ENCODE results near the gene IDH3G.

The IDH3G gene

DNA sequence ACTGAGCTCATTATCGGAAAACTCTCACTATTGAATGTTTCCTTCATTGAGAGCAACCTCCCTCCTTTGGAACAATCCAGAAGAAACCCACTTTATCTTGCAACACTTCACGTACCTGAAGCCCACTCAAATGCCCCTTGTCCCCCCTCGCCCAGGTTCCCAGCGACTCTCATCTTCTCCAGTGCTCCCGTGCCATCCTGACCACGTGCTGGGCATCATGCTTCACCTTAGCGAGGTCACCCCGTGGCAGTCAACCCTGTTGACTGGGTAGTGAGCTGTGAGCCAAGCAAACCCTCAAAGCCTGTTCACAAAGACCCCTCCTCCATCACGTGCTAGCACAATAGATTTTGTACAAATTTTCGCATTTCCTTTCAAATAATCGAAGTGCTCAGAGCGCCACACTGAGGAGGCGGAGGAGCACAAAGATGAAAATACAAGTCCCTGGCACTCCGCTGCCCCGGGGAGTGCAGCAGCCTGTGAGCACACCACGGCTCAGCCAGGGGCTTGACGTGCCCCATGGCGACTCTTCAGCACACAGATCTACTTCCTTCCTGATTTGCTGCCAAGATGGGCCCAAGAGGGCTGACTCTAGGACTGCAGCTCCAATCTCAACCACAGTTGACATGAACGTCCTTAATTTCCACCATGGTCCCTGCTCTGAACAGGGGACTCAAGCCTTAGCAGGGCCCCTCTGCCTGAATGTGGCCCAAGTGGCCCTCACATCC is 20.6 kb upstream of the IDH3G start:
- no peak for DNase-seq

DNA sequence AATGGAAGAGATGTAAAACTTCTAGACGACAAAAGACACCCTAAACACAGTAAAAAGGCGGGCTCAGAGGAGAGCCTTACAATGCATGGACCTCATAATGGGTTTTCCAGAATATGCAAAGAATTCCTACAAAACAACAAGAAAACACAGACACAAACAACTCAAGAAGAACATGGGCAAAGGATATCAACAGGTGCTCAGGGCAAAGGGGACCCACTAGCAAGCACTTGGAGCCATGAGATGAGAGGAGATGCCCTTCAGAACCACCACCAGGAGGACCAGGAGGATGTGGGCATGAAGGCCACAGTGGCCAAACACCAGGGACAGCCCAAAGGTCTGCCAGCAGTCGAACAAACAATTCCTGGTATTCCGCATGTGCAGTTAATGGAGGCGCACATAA is 19.0 kb upstream of the IDH3G start:
- DNase-seq, result no peak

DNA sequence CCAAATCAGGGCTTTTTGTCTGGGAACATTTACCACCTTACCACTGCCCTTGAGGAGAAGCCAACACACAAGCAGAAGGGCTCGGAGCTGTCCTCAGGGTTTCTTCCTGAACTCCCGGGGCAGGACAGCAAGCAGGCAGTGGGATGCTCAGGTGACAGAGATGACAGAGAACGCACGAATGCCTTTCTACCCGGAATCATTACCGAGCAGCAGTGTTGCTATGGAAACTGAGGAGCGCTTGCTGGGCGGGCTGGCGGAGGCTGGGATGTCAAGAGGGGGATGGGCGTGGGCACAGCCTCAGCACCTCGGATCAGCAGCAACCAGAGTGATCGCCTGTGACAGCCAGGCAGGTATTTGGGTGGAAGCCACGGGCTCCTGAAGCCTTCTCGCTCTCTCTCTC is 18.0 kb upstream of the IDH3G start:
- DNase-seq, result no peak

DNA sequence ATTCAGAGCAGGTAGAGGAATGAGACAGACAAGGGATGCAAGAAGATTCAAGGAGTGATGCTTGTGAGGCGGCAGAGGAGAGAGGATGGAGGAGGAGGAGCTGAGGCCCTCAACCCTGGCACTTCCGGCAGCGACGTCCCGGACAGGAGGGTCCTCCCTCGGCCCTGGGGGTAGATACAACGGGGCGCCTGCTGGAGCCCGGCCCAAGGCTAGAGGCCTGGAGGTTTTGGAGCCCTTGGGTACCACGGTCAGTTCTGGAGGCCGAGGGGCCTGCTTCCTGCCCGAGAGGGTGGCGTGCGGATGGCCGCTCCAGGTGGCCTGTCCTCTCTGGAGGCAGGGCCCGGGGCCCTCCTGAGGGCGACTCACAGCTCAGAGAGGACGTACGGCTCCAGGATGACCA is 13.8 kb upstream of the IDH3G start:
- DNase-seq, result no peak

DNA sequence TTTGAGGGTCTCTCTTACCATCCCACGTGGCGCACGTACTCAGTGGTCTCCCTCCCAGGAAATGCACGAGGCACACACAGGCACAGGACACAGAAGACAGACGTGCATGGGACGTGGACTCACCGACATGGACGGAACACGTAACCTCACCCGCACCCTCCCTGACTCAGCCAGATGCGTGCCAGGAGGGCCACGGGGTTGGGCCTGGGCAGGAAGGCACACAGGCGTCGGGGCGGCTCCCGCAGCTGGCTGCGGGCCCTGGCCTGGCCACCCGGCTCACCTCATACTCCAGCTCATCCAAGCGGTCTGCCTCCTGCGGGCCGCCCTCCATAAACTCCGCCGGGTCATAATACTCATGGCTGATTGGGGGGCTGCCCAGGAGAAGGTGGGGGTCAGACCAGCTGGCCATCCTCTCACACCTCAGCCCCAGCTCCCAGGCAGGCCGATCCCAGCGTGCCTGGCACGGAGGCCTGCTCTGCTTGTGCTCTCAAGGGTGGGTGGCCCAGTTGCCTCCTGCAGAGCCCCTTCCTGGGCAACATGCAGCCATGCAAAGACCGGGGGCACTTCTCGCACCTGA is 12.9 kb upstream of the IDH3G start:
- DNase-seq, result no peak

DNA sequence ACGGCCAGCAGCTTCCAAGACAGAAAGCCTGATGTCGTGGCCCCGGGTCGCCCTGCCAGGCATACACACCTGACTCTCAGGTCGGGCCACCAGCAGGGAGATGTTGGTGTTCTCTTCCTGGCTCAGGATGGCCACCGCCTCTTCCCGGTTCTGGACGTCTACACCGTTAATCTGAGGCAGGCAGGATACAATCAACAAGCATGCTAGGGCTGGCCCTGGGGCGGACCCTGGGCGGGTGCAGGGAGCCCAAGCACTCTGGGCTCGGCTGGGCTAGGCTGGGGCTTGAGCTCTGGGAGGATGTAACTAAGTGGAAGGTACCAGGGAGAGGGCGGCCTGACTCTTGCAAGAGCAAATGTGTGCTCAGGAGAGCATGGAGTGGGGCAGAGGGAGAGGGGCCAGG is 11.3 kb upstream of the IDH3G start:
- DNase-seq, result no peak

DNA sequence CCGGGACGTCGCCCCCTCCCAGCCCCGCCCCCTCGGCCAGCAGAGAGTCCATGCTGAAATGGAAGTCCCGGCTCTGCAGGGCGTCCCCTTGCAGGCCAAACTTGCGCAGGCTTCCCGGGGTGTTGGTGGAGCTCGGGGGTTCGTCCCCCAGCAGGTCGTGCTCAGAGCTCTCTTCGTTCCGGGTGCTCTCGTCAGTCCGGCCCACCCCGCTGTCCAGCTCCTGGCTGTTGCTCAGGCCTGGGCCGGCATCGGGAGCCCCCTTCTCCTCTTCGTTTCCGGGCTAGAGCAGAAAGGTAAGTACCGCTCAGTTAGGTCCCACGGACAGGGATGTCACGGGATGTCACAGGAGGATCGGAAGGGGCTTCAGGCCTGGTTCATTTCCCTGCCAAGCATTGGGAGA is 10.4 kb upstream of the IDH3G start:
- no peak for DNase-seq

DNA sequence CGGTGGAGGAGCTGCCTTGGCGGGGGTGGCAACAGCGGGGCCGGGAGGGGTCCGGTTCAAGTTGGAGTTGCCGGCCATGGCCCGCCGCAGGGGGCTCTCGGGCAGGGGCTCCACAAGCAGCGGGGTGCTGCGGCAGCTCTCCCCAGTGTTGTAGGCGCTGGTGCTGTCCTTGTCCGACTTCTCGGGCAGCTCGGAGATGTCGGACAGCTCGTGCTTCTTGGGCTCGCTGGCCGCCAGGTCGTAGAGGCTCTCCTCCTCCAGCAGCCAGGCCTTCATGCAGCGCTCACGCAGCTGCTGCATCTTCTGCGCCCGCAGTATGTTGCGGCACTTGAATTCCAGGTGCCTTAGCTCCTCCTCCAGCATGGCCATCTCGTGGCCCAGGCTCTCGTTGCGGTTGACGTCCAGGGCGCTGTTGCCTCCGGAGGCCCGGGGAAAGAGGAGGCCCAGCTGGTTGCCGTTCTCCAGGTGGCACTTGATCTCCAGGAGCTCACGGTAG is 10.0 kb upstream of the IDH3G start:
- no peak for DNase-seq

DNA sequence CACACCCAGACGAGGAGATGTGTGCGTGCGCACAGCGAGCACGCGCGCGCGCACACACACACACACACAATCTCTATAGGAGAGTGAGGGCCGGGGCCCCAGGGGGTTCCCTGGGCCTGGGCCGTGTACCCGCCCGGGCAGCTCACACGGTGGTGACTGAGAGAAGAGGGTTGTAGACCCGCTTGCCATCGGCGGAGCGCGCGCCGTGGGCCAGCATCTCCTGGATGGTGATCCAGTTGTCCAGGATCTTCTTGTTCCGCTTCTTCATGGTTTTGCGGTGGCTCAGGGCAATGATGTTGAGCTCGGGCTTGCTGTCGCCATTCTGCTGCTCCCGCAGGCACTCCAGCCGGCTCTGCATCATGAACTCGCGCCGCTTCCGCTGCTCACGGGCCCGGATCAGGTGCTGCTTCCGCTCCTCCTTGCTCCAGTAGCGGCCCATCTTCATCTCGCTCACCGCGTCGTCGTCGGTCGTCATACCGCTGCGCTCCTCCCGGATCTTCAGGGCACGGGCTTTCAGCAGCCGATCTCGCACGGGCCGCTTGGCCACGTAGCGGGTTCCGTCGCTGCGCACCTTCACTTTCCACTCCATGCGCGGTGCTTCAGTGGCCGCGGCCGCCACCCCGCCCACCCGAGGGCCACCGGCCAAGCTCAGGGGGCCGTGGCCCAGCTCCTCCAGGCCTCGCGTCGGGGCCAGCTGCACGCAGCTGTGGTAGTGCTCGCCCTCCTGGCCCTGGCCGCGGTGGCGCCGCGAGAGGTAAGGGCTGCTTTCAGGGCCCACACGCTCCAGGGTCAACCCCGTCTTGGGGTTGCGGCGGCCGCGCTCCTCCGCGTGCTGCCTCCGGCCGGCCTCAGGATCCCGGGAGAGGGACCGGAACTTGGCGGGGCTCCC is 9.3 kb upstream of the IDH3G start:
- no peak for DNase-seq

DNA sequence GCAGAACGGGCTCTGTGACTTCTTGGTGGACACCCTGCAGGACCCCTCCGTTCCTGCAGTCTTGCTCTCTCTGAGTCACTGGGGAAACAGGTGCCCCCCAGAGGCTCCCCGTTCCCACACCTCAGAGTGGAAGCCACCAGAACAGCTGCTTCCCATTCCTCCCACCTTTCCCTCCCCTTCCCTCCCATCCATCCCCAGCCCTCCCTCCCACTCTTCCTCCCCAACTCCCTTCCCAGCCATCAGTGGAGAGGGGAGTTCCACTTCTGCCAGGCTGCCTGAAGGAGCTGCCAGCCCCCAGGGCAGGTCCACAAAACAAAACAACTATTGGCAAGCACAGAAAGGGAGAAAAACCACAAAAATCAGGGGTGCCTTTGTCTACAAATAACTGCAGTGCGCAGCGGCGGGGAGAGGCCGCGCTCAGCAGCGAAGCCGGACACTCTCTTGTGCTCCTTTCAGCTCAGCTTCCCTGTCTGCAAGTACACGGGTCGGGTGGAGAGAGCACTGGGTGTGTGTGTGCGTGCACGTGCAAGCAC is 8.4 kb upstream of the IDH3G start:
- DNase-seq, result no peak

DNA sequence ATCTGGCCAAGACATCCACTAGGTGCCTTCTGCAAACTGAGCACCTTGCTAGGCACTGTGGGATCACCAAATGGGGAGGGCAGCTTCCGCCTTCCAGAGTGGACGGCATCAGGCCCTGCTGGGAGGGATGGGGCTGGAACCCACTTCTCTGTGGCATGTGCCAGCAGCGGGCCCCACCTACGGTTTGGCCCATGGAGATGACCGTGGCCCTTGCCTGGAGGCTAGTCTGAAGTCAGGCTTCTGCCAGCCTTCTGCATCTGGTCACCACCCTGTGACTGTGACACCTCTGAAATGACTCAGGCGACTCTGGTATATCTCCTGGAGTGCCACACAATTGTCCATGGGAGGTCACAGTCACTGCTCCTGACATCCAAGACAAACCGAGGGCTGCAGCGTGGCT is 7.5 kb upstream of the IDH3G start:
- no peak for DNase-seq

DNA sequence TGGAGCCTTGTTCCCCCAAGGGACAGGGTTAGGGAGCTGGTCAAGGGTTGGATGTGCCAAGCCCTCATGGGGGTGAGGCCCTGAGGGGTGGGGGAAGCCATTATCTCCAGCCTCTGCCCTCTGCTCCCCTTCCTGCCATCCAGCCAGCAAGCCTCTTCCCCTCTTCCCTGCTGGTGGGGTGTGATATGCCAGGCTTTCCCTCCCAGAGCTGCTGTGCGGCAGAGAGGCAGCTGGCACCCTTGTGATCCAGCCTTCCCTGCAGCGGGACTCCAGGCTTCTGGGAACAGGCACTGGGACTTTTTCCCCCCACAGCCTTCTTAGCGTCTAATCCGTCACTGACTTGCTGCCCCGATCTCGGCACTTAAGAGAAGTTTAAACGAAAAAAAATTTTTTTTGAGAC is 6.6 kb upstream of the IDH3G start:
- DNase-seq, result no peak

DNA sequence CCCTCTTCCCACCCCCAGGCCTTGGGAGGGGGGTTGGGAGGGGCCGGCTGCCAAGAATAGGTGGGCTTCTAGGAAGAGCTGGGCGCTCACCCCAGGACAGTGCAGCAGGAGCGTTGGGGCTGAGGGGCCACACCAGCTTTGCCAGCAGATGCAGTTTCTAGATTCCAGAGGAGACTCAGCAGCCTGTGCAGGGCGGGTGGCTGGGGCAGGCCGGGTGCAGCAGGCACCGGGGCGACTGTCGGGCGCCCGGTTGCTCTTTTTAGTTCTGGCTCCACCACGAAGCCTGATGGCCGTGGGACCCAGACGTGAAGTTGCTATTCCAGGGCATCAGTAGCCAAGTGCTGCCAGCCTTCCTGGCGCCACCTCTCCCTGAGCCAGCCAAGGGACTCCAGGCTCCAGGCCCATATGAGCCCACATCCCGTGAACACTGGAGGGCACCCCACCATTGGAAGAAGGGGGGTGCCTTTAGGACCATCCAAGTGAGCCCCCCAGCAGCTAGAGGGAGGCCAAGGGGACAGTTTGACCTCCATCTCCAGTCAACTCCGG is 6.1 kb upstream of the IDH3G start:
- DNase-seq, result no peak

DNA sequence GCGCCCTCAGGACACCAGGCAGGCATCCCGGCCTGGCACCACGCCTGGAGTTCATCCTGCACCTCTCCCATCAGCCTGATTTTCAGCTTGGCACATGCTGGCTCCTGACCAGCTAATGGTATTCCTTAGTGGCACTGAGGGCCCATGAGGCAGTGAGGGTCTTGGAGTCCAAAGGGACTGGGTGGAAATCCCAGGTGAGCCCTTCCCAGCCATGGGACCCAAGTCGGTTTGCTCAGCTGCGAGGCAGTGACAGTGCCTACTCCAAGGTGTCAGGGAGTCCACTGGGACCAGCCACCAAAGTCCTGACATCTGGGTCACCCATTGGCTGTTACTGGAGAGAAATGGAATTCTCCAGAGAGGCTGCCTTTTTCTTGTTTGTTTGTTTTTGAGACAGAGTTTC is 5.2 kb upstream of the IDH3G start:
- DNase-seq, result no peak

DNA sequence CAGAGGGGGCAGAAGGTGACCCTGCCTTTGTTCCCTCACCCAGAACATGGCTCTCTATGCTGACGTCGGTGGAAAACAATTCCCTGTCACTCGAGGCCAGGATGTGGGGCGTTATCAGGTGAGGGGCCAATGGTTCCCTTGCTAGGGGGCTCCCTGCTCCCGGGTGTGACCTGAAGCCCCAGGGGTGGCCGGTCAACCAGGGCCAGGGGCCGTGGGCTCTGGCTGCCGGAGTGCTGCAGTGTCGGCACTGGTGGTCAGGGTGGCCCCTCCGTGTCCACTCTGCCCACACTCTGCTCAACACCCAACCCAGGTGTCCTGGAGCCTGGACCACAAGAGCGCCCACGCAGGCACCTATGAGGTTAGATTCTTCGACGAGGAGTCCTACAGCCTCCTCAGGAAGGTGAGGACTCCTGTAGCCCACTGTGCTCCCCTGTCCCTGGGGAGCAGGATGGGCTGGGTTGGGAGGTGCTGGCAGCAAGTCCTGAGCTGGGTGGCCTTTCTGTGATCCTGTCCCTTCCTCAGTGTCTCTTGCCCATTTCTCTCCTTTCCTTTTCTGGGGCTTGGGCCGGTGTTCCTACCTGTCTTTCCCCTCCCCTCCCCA is 3.3 kb upstream of the IDH3G start:
- no peak for DNase-seq

DNA sequence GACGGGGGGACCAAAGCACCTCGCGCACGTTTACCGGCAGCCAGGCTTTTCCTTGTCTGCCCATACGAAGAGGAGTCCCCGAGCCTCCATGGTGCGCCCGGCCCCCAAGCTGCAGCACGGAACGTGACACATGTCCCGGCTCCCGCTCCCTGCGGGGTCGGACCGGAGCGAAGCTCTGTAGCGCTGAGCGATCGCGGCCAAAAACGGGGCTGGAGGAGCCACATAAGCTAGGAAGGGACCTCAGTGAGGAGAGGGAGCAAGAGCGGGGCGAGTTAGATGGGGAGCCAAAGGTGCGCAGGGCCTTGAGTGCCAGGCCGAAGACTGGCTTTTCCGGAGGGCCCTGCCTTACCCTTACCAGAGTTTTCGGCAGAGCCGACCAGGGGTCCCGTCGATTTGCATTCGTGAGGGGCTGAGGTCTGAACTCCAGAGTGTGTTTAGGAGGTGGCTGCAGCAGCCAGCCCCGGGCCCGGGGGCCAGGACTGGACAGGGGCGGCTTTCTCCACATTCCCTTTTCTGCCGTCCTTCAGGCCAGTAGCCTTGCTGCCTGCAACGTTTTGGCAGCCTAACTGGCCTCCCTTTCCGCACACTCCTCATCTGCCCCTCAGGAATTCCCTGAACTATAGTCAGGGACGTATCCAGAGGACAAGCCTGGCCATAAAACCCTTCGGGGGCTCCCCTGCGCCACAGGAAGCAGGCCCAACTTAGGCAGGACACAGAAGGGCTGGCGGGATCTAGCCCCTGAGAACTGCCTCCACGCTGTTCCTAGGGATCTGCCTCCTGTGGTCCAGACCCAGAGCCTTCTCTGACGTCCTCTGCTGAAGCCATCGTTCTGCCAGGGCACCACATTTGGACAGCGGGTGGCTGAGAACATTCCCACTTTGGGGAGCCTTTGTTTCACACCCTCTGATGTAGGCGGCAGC is 982 bp upstream of the IDH3G start:
- DNase-seq, result peak in 1 of 2 experiments; percentile 27

DNA sequence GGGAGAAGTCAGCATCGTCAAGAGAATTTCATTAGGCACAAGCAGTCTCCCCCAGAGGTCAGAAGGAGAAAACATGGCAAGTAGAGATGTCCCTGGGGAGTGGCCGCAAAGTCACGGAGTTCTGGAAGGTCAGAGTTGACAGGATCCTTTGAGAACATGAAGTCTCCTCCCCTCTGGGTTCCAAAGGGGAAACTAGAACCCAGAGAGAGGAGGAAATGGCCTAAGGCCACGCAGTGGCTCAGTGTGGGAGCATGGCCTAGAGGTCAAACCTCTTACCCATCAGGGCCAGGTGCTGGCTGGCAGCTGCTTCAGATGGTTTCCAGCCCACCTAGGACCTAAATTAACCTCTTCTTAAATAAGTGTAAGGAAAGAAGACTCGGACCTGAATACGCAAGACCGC is 884 bp downstream of the IDH3G start:
- no peak for DNase-seq

DNA sequence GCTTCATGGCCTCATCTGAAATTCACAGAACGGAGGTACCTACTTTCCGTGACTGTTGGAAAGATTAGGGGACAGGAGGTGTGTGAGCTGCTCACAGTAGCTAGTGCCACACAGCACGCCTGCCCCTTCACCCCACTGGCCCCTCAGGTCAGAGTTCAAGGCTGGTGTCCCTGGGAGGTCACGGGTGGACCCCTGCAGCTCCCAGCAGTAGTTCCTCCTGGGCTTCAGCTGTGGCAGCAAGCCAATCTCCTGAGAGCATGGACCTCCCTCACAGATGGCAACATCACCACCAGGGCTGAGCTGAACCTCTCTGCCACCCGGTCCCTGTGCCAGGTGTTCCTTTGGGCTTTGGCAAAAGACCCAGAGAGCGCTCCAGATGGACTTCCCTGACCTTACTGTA is 1.8 kb downstream of the IDH3G start:
- no peak for DNase-seq

DNA sequence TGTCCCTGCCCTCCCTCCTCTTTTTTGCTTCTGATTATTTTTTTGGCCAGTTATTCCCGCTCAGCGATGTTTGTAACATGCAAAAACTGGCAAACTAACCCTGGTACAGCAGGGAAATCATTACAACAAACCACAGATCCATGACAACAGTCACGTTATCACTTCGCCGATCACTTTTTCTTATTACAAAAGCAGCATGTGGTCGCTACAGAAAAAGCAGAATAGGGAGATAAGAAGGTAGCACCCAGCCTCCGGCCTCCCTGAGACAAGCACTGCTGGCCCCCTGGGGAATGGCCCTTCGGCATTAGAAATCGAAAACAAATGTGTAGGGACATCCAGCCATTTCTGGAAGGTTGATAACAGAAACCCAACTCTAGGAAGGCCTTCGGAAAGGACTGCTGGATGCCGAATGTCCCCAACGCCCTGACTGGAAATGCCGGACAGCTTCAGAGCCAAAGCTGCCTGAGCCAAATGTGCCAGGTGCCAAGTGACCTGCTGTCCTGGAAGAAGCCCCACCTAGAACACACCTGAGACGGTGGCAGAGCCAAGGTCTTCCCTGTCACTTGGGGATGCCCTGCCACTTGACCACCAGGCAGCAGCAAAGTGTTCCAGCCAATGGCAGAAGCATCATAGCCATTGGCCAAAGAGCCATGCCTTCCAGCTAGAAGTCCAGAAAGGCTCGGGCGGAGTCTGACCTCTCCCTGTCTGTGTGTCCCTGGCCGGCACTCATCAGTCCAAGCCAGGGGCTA is 2.9 kb downstream of the IDH3G start:
- no peak for DNase-seq

DNA sequence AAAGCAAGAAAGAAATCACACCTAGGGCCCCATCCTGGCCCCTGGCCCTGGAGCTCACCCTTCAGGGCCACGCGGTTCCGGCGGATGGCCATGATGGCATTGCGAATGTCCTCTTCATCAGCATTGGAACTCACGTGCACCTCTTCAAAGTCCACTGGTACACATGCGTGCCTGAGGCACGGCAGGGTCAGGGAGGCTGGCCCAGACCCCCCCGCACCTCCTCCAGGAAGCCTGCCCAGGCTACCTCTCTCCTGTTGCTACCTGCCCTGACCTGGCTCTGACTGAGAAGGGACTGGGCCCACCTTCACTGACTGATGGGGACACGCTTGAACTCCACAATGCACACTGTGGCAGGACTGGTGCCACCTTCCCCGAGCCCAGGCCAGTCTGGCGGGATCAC is 4.5 kb downstream of the IDH3G start:
- no peak for DNase-seq

DNA sequence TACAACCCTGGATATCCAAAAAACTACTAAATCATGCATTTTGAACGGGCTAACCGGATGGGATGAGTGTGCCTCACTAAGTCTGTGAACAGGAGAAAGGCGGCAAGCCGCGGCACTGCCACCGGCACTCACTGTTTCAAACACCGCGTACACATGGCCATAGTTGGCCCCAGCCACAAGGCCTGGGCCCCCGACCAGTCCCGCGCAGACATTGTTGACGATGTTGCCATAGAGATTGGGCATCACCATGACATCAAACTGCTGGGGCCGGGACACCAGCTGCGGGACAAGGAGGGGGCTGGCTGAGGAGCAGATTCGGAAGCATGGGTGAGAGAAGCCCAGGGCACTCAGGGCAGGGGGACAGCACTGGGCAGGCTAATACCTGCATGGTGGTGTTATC is 7.5 kb downstream of the IDH3G start:
- no peak for DNase-seq
